Natural killer cell (primary cell): ENCODE results near the gene PCF11. TPM values are rescaled to one million over a fixed set of nuclear protein-coding genes. Genes with fewer than 3 reads are reported as not detected.
A peak's percentile ranks its signal among the peaks of the same experiment; 100 is the strongest.

Source experiments
- ATAC-seq, 3 donors: fragments of 150-1000 bp in 2 of 3; fragments of 200-7000 bp in 1 of 3; cut with Tn5 transposase; 1 replicate in 1 of 3; 2 replicates in 2 of 3; pipeline ENCODE4 v1.10.0; 2021; ENCODE audit warnings: mild to moderate bottlenecking in 2 of 3, moderate library complexity in 2 of 3
- DNase-seq, 2 donors: peaks; one replicate each; pipeline versions ENCODE4 v3.0.0 to v3.0.0-alpha.2; 2013 to 2021; ENCODE audit warnings: mixed read lengths in 1 of 2
- H3K27ac ChIP-seq: one replicate; pipeline ENCODE4 v1.5.1; 2013; ENCODE audit warnings: mild to moderate bottlenecking, low read length
- H3K27me3 ChIP-seq: one replicate; pipeline ENCODE4 v1.6.1; 2013; ENCODE audit warnings: low read length; ENCODE audit not compliant: control insufficient read depth, insufficient read depth
- H3K36me3 ChIP-seq: one replicate; pipeline ENCODE4 v1.6.1; 2013; ENCODE audit warnings: low read length; ENCODE audit not compliant: control insufficient read depth, insufficient read depth
- H3K4me1 ChIP-seq: one replicate; pipeline ENCODE4 v1.6.1; 2013; ENCODE audit warnings: low read length; ENCODE audit not compliant: control insufficient read depth, insufficient read depth
- H3K4me3 ChIP-seq: one replicate; pipeline ENCODE4 v1.5.1; 2013; ENCODE audit warnings: low read length
- H3K9me3 ChIP-seq: one replicate; pipeline ENCODE4 v1.6.1; 2013; ENCODE audit warnings: low read length; ENCODE audit not compliant: control insufficient read depth, insufficient read depth
- H3K27ac Mint-ChIP-seq, 2 donors: one replicate each; pipeline ENCODE4 v1.8.0; 2022; ENCODE audit warnings: mild to moderate bottlenecking in 2 of 2, mixed read lengths in 2 of 2, moderate library complexity in 1 of 2
- H3K27me3 Mint-ChIP-seq, 2 donors: one replicate each; pipeline ENCODE4 v1.8.0; 2022; ENCODE audit warnings: low read depth in 2 of 2, mixed read lengths in 2 of 2
- H3K36me3 Mint-ChIP-seq: one replicate; pipeline ENCODE4 v1.8.0; 2022; ENCODE audit warnings: mixed read lengths
- H3K4me1 Mint-ChIP-seq, 2 donors: one replicate each; pipeline ENCODE4 v1.8.0; 2022; ENCODE audit warnings: mixed read lengths in 2 of 2
- H3K4me3 Mint-ChIP-seq: one replicate; pipeline ENCODE4 v1.8.0; 2022; ENCODE audit warnings: mild to moderate bottlenecking, moderate library complexity, mixed read lengths
- H3K9me3 Mint-ChIP-seq, 2 donors: one replicate each; pipeline ENCODE4 v1.8.0; 2022; ENCODE audit warnings: mixed read lengths in 2 of 2
- WGBS: methylation state at CpG from one replicate; pipeline ENCODE4 v1.1.7; 2013; ENCODE audit warnings: missing lambda C conversion rate; ENCODE audit not compliant: insufficient coverage; 5-methylcytosine and 5-hydroxymethylcytosine counted together
- intact Hi-C: fragments of 100-400 bp; cut with micrococcal nuclease; formaldehyde crosslinking; loops from one replicate; pipeline ENCODE4 v1.14.2; 2022
- total RNA-seq, 4 donors: library from RNA; stranded (reverse); fragments of 120-200 nt in 1 of 4; gene quantifications; one replicate each; pipeline versions ENCODE4 v1.2.3 to v1.2.4, GENCODE V29; 2013 to 2022
- TF ChIP-seq, protein P1 (sequence below): fragments of 200-600 bp; IDR thresholded peaks from one replicate; pipeline ENCODE4 v1.8.0; 2022; ENCODE audit warnings: antibody characterized with exemption

Gene PCF11
- total RNA-seq, 3 donors from 2014 or later (not counting 1 experiment from before 2014, with no cell fraction given) = 161 to 190 (median 161) TPM

DNA sequence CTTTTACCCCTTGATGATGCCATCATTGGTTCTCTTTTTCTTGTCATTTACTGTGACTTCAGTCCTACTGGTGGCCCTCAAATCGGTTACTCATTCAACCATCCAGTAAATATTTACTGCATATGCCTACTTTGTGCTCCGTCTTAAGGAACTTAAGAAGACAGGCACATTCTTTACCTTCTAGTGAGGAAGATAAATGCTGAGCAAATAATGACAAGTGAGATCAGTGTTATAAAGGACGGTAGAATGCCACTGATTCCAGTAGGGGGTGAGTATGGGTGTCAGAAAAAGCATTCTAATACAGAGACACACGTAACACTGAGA is 38.2 kb downstream of the PCF11 start:
- H3K4me3 Mint-ChIP-seq = peak overlapping the region; percentile 100
- H3K27ac Mint-ChIP-seq = peak overlapping the region; percentile 98 to 100
- peaks cover 8% of the 10 kb centered on the region for H3K36me3 Mint-ChIP-seq
- H3K27me3 ChIP-seq = no peaks in the 10 kb centered on the region
- no peaks in the 10 kb centered on the region for H3K9me3 Mint-ChIP-seq
- WGBS = 64% methylated on average over 4 of the region's 4 CpGs
- peak overlapping the region; percentile 83 for H3K4me3 ChIP-seq
- peak overlapping the region; percentile 97 for H3K27ac ChIP-seq
- ATAC-seq (no peak), DNase-seq (peak in 1 of 2 donors; percentile 26)
- peaks cover 11% of the 10 kb centered on the region for H3K4me1 ChIP-seq
- H3K27me3 Mint-ChIP-seq = no peaks in the 10 kb centered on the region
- peaks cover 50 to 51% of the 10 kb centered on the region in 2 donors for H3K4me1 Mint-ChIP-seq
- H3K36me3 ChIP-seq = peaks cover 13% of the 10 kb centered on the region
- TF ChIP-seq, protein P1, sequence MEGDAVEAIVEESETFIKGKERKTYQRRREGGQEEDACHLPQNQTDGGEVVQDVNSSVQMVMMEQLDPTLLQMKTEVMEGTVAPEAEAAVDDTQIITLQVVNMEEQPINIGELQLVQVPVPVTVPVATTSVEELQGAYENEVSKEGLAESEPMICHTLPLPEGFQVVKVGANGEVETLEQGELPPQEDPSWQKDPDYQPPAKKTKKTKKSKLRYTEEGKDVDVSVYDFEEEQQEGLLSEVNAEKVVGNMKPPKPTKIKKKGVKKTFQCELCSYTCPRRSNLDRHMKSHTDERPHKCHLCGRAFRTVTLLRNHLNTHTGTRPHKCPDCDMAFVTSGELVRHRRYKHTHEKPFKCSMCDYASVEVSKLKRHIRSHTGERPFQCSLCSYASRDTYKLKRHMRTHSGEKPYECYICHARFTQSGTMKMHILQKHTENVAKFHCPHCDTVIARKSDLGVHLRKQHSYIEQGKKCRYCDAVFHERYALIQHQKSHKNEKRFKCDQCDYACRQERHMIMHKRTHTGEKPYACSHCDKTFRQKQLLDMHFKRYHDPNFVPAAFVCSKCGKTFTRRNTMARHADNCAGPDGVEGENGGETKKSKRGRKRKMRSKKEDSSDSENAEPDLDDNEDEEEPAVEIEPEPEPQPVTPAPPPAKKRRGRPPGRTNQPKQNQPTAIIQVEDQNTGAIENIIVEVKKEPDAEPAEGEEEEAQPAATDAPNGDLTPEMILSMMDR = no peak
- no peaks in the 10 kb centered on the region for H3K9me3 ChIP-seq
- intact Hi-C loops = loop anchor here (2.0 kb wide), 1 partner anchor 90 kb away; no protein-coding TSS in a partner anchor

DNA sequence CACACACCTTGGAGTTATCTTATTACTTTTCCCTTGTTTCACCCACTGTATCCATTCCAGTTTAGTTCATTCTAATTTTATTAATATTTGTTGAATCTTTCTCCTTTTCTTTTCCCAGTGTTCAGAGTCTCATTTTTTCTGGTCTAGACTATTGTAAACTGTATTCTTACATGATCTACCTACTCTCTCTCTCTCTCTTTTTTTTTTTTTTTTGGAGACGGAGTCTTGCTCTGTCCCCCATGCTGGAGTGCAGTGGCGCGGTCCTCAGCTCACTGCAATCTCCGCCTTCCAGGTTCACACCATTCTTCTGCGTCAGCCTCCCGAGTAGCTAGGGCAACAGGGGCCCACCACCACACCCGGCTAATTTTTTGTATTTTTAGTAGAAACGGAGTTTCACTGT is 38.7 kb downstream of the PCF11 start:
- H3K27me3 Mint-ChIP-seq = no peaks in the 10 kb centered on the region
- TF ChIP-seq, protein P1 = no peak
- intact Hi-C loops = loop anchor here (2.0 kb wide), 1 partner anchor 89 kb away; no protein-coding TSS in a partner anchor
- H3K4me1 ChIP-seq = peaks cover 11% of the 10 kb centered on the region
- ATAC-seq (no peak), DNase-seq (no peak)
- peak overlapping the region; percentile 100 for H3K4me3 Mint-ChIP-seq
- peak overlapping the region; percentile 98 to 100 for H3K27ac Mint-ChIP-seq
- H3K4me1 Mint-ChIP-seq = peaks cover 50 to 51% of the 10 kb centered on the region in 2 donors
- no peaks in the 10 kb centered on the region for H3K27me3 ChIP-seq
- H3K9me3 ChIP-seq = no peaks in the 10 kb centered on the region
- peaks cover 12% of the 10 kb centered on the region for H3K36me3 ChIP-seq
- H3K9me3 Mint-ChIP-seq = no peaks in the 10 kb centered on the region
- no peak overlapping the region for H3K4me3 ChIP-seq
- 97% methylated on average over 8 of the region's 8 CpGs for WGBS
- peaks cover 5% of the 10 kb centered on the region for H3K36me3 Mint-ChIP-seq
- H3K27ac ChIP-seq = peak overlapping the region; percentile 97

DNA sequence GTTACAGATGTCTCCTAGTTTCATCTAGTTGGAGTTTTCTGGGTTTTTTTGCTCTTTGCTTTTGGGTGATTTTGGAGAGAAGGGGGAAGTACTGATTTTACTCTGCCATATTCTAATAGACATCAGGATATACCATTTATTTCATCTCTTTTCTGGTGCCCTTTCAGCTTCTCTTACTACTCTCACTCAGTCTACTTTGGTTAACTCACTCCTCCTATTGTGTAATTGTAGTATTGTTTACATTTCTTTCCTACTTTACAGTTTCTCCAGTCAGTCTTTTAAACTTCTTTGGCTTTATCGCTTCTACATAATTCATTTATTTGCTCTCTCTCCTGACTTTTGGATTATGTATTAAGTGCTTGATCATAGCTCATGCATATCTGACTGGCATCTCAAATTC is 43.1 kb downstream of the PCF11 start:
- WGBS = no CpG with 5 or more reads among the region's 1 CpG
- H3K4me1 ChIP-seq = no peaks in the 10 kb centered on the region
- ATAC-seq = no peak
- H3K9me3 ChIP-seq = no peaks in the 10 kb centered on the region
- peaks cover 8% of the 10 kb centered on the region for H3K36me3 Mint-ChIP-seq
- no peak for DNase-seq
- intact Hi-C loops = no loop called here
- no peak overlapping the region for H3K27ac Mint-ChIP-seq
- no peaks in the 10 kb centered on the region for H3K27me3 ChIP-seq
- H3K4me1 Mint-ChIP-seq = peaks cover 21 to 22% of the 10 kb centered on the region in 2 donors
- H3K4me3 ChIP-seq = no peak overlapping the region
- TF ChIP-seq, protein P1 = no peak
- H3K9me3 Mint-ChIP-seq = no peaks in the 10 kb centered on the region
- H3K4me3 Mint-ChIP-seq = no peak overlapping the region
- no peaks in the 10 kb centered on the region for H3K27me3 Mint-ChIP-seq
- no peak overlapping the region for H3K27ac ChIP-seq
- H3K36me3 ChIP-seq = peaks cover 8% of the 10 kb centered on the region

DNA sequence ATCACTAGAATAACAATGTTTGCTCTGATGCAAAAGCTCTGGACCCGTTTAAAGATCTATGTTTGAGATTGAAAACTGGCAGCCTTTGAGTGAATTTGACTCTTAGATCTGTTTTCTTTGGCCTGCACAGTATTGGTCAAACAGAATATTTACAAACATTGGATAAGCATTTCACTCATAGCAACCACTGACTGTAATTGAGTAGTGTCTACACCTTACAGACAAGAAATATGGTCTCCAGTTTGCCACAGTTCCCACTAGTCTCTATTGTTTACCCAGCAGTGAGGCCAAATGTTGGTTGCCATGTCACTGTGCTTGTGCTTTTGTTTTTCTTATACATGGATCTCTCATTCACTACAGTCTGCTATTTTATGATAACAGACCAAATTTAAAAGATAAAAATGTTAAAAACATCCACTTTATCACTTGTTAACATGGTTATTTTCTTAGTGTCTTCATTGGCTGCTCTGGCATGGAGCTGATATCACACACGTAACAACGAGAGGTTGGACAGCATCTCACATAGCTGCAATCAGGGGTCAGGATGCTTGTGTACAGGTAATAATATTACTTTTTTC is 48.8 kb downstream of the PCF11 start:
- H3K9me3 ChIP-seq = no peaks in the 10 kb centered on the region
- DNase-seq = no peak
- no peaks in the 10 kb centered on the region for H3K27me3 ChIP-seq
- WGBS = 96% methylated on average over 3 of the region's 3 CpGs
- Mint-ChIP-seq H3K4me3 (no peak overlapping the region), H3K36me3 (peaks cover 8% of the 10 kb centered on the region), H3K27ac (no peak overlapping the region), H3K9me3 (no peaks in the 10 kb centered on the region), H3K4me1 (no peaks in the 10 kb centered on the region), H3K27me3 (no peaks in the 10 kb centered on the region)
- intact Hi-C loops = no loop called here
- peaks cover 17% of the 10 kb centered on the region for H3K36me3 ChIP-seq
- no peaks in the 10 kb centered on the region for H3K4me1 ChIP-seq
- H3K27ac ChIP-seq = no peak overlapping the region
- no peak overlapping the region for H3K4me3 ChIP-seq
- ATAC-seq = no peak
- TF ChIP-seq, protein P1 = no peak
